ENCODE data around the gene KCNJ1.
A peak's percentile ranks its signal among the peaks of the same experiment; 100 is the strongest.

The KCNJ1 gene

GRCh38 chr11:128846985-128847384, 20.1 kb downstream of the KCNJ1 start:
- DNase-seq: no peak

GRCh38 chr11:128845334-128845780, 21.7 kb downstream of the KCNJ1 start:
- no peak for DNase-seq

- DNase-seq: no peak
These were observed 23.8 kb downstream of the KCNJ1 start for GRCh38 chr11:128843198-128843785.

GRCh38 chr11:128841461-128842072, 25.5 kb downstream of the KCNJ1 start:
- no peak for DNase-seq

GRCh38 chr11:128840783-128841182, 26.3 kb downstream of the KCNJ1 start:
- no peak for DNase-seq

- DNase-seq: no peak
These were observed 27.0 kb downstream of the KCNJ1 start for GRCh38 chr11:128840137-128840536.

- DNase-seq: no peak
These were observed 28.0 kb downstream of the KCNJ1 start for GRCh38 chr11:128839081-128839480.

- DNase-seq: no peak
These were observed 29.5 kb downstream of the KCNJ1 start for GRCh38 chr11:128837627-128838026.

GRCh38 chr11:128835741-128836430, 31.2 kb downstream of the KCNJ1 start:
- DNase-seq: no peak

- DNase-seq: no peak
These were observed 32.9 kb downstream of the KCNJ1 start for GRCh38 chr11:128834157-128834556.

GRCh38 chr11:128832121-128832497, 35.0 kb downstream of the KCNJ1 start:
- no peak for DNase-seq

- DNase-seq: peak; percentile 11
These were observed 35.6 kb downstream of the KCNJ1 start for GRCh38 chr11:128831174-128832120.

- DNase-seq: no peak
These were observed 36.6 kb downstream of the KCNJ1 start for GRCh38 chr11:128830290-128831173.

- no peak for DNase-seq
These were observed 38.7 kb downstream of the KCNJ1 start for GRCh38 chr11:128828350-128828749.

GRCh38 chr11:128827191-128827893, 39.8 kb downstream of the KCNJ1 start:
- DNase-seq: no peak

- no peak for DNase-seq
These were observed 41.9 kb downstream of the KCNJ1 start for GRCh38 chr11:128825050-128825784.

- DNase-seq: no peak
These were observed 42.7 kb downstream of the KCNJ1 start for GRCh38 chr11:128824191-128825049.

- DNase-seq: no peak
These were observed 43.3 kb downstream of the KCNJ1 start for GRCh38 chr11:128823753-128824152.

GRCh38 chr11:128822130-128822529, 45.0 kb downstream of the KCNJ1 start:
- DNase-seq: no peak

GRCh38 chr11:128821556-128821955, 45.5 kb downstream of the KCNJ1 start:
- no peak for DNase-seq

Measured in T1000 (cell line).